DND-41 (cell line): ENCODE results near the gene OCSTAMP.

Experiments used
- ATAC-seq: fragments of 200-7000 bp; cut with Tn5 transposase; 3 replicates; pipeline ENCODE4 v1.9.1; 2021; ENCODE audit warnings: low read depth; ENCODE audit not compliant: insufficient read depth
- DNase-seq: peaks from one replicate; pipeline ENCODE4 v3.0.0-alpha.2; 2020
- H2AFZ ChIP-seq: 2 replicates; pipeline ENCODE4 v1.6.0; 2012; ENCODE audit warnings: low read depth, low read length
- H3K27ac ChIP-seq: 2 replicates; pipeline ENCODE4 v1.5.1; 2012; ENCODE audit warnings: low read length, inconsistent platforms
- H3K27me3 ChIP-seq: fragments of 200-600 bp; sonication (generic); 2 replicates; pipeline ENCODE4 v1.6.0; 2012; ENCODE audit warnings: low read length, mild to moderate bottlenecking, inconsistent platforms; ENCODE audit not compliant: insufficient read depth, poor library complexity
- H3K36me3 ChIP-seq: 2 replicates; pipeline ENCODE4 v1.5.1; 2012; ENCODE audit warnings: low read length, inconsistent platforms; ENCODE audit not compliant: insufficient read depth
- H3K4me1 ChIP-seq: 2 replicates; pipeline ENCODE4 v1.5.1; 2012; ENCODE audit warnings: mild to moderate bottlenecking, low read length; ENCODE audit not compliant: insufficient read depth
- H3K4me2 ChIP-seq: 2 replicates; pipeline ENCODE4 v1.6.0; 2012; ENCODE audit warnings: mild to moderate bottlenecking, moderate library complexity, low read length, inconsistent platforms; ENCODE audit not compliant: insufficient read depth
- H3K4me3 ChIP-seq, 2 experiments: fragments of 200-600 bp in 1 of 2; shearing (Covaris generic) in 1 of 2; 2 replicates each; pipeline ENCODE4 v1.5.1; 2012 to 2016; ENCODE audit warnings: inconsistent platforms in 2 of 2, low read length in 2 of 2, mild to moderate bottlenecking in 2 of 2, low read depth in 1 of 2, moderate library complexity in 1 of 2
- H3K79me2 ChIP-seq: 2 replicates; pipeline ENCODE4 v1.6.0; 2012; ENCODE audit warnings: low read length, inconsistent platforms; ENCODE audit not compliant: insufficient read depth
- H3K9ac ChIP-seq: 2 replicates; pipeline ENCODE4 v1.6.0; 2012; ENCODE audit warnings: low read depth, mild to moderate bottlenecking, inconsistent platforms, low read length, moderate library complexity
- H3K9me3 ChIP-seq: 2 replicates; pipeline ENCODE4 v1.5.1; 2012; ENCODE audit warnings: low read length, moderate library complexity, mild to moderate bottlenecking, inconsistent platforms; ENCODE audit not compliant: insufficient read depth, severe bottlenecking
- H4K20me1 ChIP-seq: 2 replicates; pipeline ENCODE4 v1.6.0; 2012; ENCODE audit warnings: low read length; ENCODE audit not compliant: insufficient read depth
- EZH2 ChIP-seq: IDR thresholded peaks from 3 replicates; pipeline ENCODE4 v1.6.1; 2012; ENCODE audit warnings: borderline replicate concordance, low read depth, mild to moderate bottlenecking, moderate library complexity, low read length, inconsistent platforms; ENCODE audit not compliant: severe bottlenecking
- TF ChIP-seq, protein P1 (sequence below): IDR thresholded peaks from 2 replicates; pipeline ENCODE4 v1.5.1; 2012; ENCODE audit warnings: borderline replicate concordance, low read length, moderate library complexity, mild to moderate bottlenecking; ENCODE audit not compliant: poor library complexity, severe bottlenecking; ENCODE audit errors: extremely low read depth

OCSTAMP gene

DNA sequence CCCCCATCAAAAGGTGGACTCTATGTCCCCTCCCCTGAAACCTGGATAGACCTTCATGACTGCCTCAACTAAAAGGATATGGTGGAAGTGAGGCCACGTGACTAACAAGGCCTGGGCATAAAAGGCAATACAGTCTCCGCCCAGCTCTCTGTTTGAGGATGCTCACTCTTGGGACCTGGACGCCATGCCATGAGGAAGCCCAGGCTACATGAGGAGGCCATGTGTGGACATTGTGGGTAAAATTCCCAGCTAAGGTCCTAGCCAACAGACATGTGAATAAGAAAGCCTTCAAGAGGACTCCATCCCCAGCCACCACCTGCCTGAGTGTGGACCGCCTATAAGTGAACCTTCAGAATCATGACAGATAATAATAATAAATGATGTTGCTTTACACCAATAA lies 29.9 kb downstream of the OCSTAMP start:
- H3K4me1 ChIP-seq: no peaks in the 10 kb centered on the region
- no peak for DNase-seq
- H2AFZ ChIP-seq: no peak overlapping the region
- peaks cover 4% of the 10 kb centered on the region for H3K27me3 ChIP-seq
- no peak overlapping the region for H3K9ac ChIP-seq
- no peak overlapping the region for H3K27ac ChIP-seq
- no peaks in the 10 kb centered on the region for H3K79me2 ChIP-seq
- no peak overlapping the region for H3K4me2 ChIP-seq
- H3K36me3 ChIP-seq: no peaks in the 10 kb centered on the region
- no peaks in the 10 kb centered on the region for H4K20me1 ChIP-seq
- no peaks in the 10 kb centered on the region for H3K9me3 ChIP-seq
- no peak for TF ChIP-seq EZH2
- TF ChIP-seq, protein P1, sequence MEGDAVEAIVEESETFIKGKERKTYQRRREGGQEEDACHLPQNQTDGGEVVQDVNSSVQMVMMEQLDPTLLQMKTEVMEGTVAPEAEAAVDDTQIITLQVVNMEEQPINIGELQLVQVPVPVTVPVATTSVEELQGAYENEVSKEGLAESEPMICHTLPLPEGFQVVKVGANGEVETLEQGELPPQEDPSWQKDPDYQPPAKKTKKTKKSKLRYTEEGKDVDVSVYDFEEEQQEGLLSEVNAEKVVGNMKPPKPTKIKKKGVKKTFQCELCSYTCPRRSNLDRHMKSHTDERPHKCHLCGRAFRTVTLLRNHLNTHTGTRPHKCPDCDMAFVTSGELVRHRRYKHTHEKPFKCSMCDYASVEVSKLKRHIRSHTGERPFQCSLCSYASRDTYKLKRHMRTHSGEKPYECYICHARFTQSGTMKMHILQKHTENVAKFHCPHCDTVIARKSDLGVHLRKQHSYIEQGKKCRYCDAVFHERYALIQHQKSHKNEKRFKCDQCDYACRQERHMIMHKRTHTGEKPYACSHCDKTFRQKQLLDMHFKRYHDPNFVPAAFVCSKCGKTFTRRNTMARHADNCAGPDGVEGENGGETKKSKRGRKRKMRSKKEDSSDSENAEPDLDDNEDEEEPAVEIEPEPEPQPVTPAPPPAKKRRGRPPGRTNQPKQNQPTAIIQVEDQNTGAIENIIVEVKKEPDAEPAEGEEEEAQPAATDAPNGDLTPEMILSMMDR: no peak
- H3K4me3 ChIP-seq: no peak overlapping the region
- no peak for ATAC-seq

DNA sequence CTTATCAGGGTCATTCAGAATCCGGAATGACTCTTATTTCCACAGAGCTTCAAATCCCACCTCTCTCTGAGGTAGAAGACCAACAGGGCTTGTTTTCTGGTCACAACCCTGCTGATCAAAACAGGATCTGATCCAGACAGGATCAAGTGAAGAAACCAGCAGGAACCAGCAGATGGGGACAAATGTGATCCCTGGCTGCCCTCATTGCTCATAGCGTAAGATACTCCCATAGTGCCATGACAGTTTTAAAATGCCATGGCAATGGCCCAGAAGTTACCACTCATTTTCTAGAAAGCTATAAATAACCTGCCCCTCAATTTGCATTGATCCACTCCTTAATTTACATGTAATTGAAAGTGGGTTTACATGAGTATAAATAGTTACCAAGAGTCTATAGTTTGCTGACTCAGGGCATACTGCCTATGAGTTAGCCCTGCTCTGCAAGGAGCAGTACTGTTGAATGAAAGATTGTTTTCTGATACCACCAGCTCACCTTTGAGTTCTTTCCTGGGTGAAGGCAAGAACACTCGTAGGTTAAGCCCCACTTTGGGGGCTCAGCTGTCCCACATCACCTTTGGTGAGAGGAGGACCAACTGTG lies 30.9 kb downstream of the OCSTAMP start:
- peaks cover 4% of the 10 kb centered on the region for H3K27me3 ChIP-seq
- no peak overlapping the region for H3K4me2 ChIP-seq
- H3K79me2 ChIP-seq: no peaks in the 10 kb centered on the region
- H3K4me1 ChIP-seq: no peaks in the 10 kb centered on the region
- no peak overlapping the region for H3K27ac ChIP-seq
- no peak overlapping the region for H3K9ac ChIP-seq
- no peak for ATAC-seq
- no peaks in the 10 kb centered on the region for H4K20me1 ChIP-seq
- H3K9me3 ChIP-seq: no peaks in the 10 kb centered on the region
- no peaks in the 10 kb centered on the region for H3K36me3 ChIP-seq
- TF ChIP-seq, protein P1: no peak
- TF ChIP-seq EZH2: no peak
- no peak for DNase-seq
- H2AFZ ChIP-seq: no peak overlapping the region
- H3K4me3 ChIP-seq: no peak overlapping the region

DNA sequence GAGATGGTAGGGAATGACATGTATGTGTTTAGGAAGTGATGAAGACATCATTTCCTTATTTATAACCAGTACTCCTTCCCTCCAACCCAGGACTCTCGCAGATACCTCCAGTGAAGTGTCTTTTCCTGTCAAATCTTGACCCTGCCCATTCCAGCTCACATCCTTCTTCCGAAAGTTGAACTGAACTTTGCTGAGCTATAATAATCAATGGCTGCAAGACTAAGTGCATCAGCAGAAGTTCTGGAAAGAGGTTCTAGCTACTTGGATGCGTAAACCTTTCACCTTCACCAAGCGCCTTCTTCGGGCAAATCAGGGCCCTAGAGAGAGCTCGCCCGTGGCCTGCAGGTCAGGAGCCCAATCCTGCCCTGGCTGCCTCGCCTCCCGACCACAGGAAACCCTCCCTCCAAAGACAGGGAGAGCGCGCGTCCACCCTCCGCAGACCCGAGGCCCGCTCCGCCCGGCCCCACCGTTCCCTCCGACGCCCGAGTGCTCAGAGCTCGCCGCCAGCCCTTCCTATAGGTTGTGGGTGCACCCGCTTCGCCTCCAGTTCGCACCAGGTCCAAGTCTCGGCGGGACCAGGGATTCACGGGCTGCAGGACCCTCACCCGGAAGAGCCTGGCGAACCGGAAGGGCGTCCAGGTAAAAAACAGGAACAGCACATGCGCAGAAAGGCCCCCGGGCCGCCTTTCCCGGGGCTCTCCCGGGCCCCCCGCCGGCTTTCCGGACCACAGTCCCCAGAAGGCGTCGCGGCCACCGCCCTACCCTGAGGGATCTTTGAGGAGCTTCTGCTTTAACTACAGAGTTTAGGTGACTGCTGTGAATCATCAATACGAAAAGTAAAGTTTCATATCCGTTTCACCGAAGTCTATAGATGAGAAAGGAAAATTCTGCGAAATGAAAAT lies 37.3 kb downstream of the OCSTAMP start, which contains the start of gene ZNF334:
Gene ZNF334 (minus strand): TSS at position 617 of the 902 bp plus-strand sequence. CDS start 1,457 bp downstream, outside the sequence.
- H3K4me2 ChIP-seq: no peak within 1 kb of the TSS
- no peaks in the 10 kb centered on the region for H3K79me2 ChIP-seq
- no peak within 1 kb of the TSS for H3K27ac ChIP-seq
- H3K4me3 ChIP-seq: no peak within 1 kb of the TSS
- H3K9me3 ChIP-seq: no peaks in the 10 kb centered on the region
- peaks cover 9% of the 10 kb centered on the region for H3K27me3 ChIP-seq
- no peak for ATAC-seq
- no peak for DNase-seq
- no peak within 1 kb of the TSS for H2AFZ ChIP-seq
- H3K9ac ChIP-seq: no peak within 1 kb of the TSS
- no peaks in the 10 kb centered on the region for H3K4me1 ChIP-seq
- TF ChIP-seq, protein P1: no peak
- no peak for TF ChIP-seq EZH2
- H3K36me3 ChIP-seq: no peaks in the 10 kb centered on the region
- no peaks in the 10 kb centered on the region for H4K20me1 ChIP-seq
